ENCODE measurements around the gene C1orf35.

Gene C1orf35

GRCh38 chr1:228084797-228085196 lies 18.3 kb downstream of the C1orf35 start:
- no peaks in the 10 kb centered on the region for H3K9me3 ChIP-seq (replicated peaks; ENCODE audit: insufficient read depth, low read length)
- peaks cover 98% of the 10 kb centered on the region for H3K79me2 ChIP-seq (ENCODE audit: low read length)
- peaks cover 67% of the 10 kb centered on the region for H3F3A ChIP-seq (ENCODE audit: insufficient read depth, low read length)
- TF ChIP-seq CTCF (IDR thresholded peaks at IDR 0.05; ENCODE audit: low read length) (no peak), EZH2phosphoT487 (IDR thresholded peaks at IDR 0.05; ENCODE audit: low read length) (no peak), EZH2 (optimal IDR thresholded peaks at IDR 0.05; ENCODE audit: low read depth, low read length) (no peak)
- peak overlapping the region; percentile 96 for H3K4me2 ChIP-seq (ENCODE audit: low read depth, low read length)
- H3K4me3 ChIP-seq (ENCODE audit: low read length), result peak overlapping the region; percentile 100
- peaks cover 59% of the 10 kb centered on the region for H4K20me1 ChIP-seq (ENCODE audit: insufficient read depth, low read length)
- peaks cover 63% of the 10 kb centered on the region for H3K4me1 ChIP-seq (ENCODE audit: low read length)
- H3K27ac ChIP-seq (ENCODE audit: low read length), result peak overlapping the region; percentile 91
- H3K9ac ChIP-seq (ENCODE audit: low read length), result peak overlapping the region; percentile 100
- no peaks in the 10 kb centered on the region for H3K27me3 ChIP-seq (replicated peaks; ENCODE audit: insufficient read depth, low read length)
- H3K36me3 ChIP-seq (replicated peaks; ENCODE audit: insufficient read depth, low read length), result no peaks in the 10 kb centered on the region
- no peak for DNase-seq
- no peak overlapping the region for H2AFZ ChIP-seq (ENCODE audit: low read length)
- no peaks in the 10 kb centered on the region for H3K9me2 ChIP-seq (replicated peaks; ENCODE audit: insufficient read depth, low read length)

- Histone ChIP-seq H3K4me1 (ENCODE audit: low read length) (peaks cover 58% of the 10 kb centered on the region), H3F3A (ENCODE audit: insufficient read depth, low read length) (peaks cover 62% of the 10 kb centered on the region), H2AFZ (ENCODE audit: low read length) (no peak overlapping the region), H3K9me3 (replicated peaks; ENCODE audit: insufficient read depth, low read length) (no peaks in the 10 kb centered on the region), H3K36me3 (replicated peaks; ENCODE audit: insufficient read depth, low read length) (no peaks in the 10 kb centered on the region), H3K4me2 (ENCODE audit: low read depth, low read length) (peak overlapping the region; percentile 96), H3K27ac (ENCODE audit: low read length) (peak overlapping the region; percentile 91), H3K79me2 (ENCODE audit: low read length) (peaks cover 97% of the 10 kb centered on the region), H4K20me1 (ENCODE audit: insufficient read depth, low read length) (peaks cover 55% of the 10 kb centered on the region), H3K27me3 (replicated peaks; ENCODE audit: insufficient read depth, low read length) (no peaks in the 10 kb centered on the region), H3K9ac (ENCODE audit: low read length) (peak overlapping the region; percentile 100), H3K9me2 (replicated peaks; ENCODE audit: insufficient read depth, low read length) (no peaks in the 10 kb centered on the region), H3K4me3 (ENCODE audit: low read length) (peak overlapping the region; percentile 100)
- TF ChIP-seq CTCF (IDR thresholded peaks at IDR 0.05; ENCODE audit: low read length), result no peak
- no peak for TF ChIP-seq EZH2phosphoT487 (IDR thresholded peaks at IDR 0.05; ENCODE audit: low read length)
- no peak for TF ChIP-seq EZH2 (optimal IDR thresholded peaks at IDR 0.05; ENCODE audit: low read depth, low read length)
- peak; percentile 51 for DNase-seq
Observed at GRCh38 chr1:228084325-228084724, 18.8 kb downstream of the C1orf35 start.

GRCh38 chr1:228083871-228084278 lies 19.2 kb downstream of the C1orf35 start:
- TF ChIP-seq EZH2phosphoT487 (IDR thresholded peaks at IDR 0.05; ENCODE audit: low read length) (no peak), CTCF (IDR thresholded peaks at IDR 0.05; ENCODE audit: low read length) (peak; percentile 4; the same call in 1 of the 2 replicates)
- H3K4me1 ChIP-seq (ENCODE audit: low read length), result peaks cover 54% of the 10 kb centered on the region
- H3K9ac ChIP-seq (ENCODE audit: low read length), result peak overlapping the region; percentile 100
- H3K9me2 ChIP-seq (replicated peaks; ENCODE audit: insufficient read depth, low read length), result no peaks in the 10 kb centered on the region
- H3K4me3 ChIP-seq (ENCODE audit: low read length), result peak overlapping the region; percentile 100
- DNase-seq, result peak; percentile 49
- no peak overlapping the region for H2AFZ ChIP-seq (ENCODE audit: low read length)
- H3K4me2 ChIP-seq (ENCODE audit: low read depth, low read length), result peak overlapping the region; percentile 96
- H3K27me3 ChIP-seq (replicated peaks; ENCODE audit: insufficient read depth, low read length), result no peaks in the 10 kb centered on the region
- peaks cover 58% of the 10 kb centered on the region for H3F3A ChIP-seq (ENCODE audit: insufficient read depth, low read length)
- peaks cover 96% of the 10 kb centered on the region for H3K79me2 ChIP-seq (ENCODE audit: low read length)
- peak overlapping the region; percentile 91 for H3K27ac ChIP-seq (ENCODE audit: low read length)
- H3K36me3 ChIP-seq (replicated peaks; ENCODE audit: insufficient read depth, low read length), result no peaks in the 10 kb centered on the region
- no peaks in the 10 kb centered on the region for H3K9me3 ChIP-seq (replicated peaks; ENCODE audit: insufficient read depth, low read length)
- H4K20me1 ChIP-seq (ENCODE audit: insufficient read depth, low read length), result peaks cover 50% of the 10 kb centered on the region
